Panc1 (cell line): ENCODE measurements around the gene MYEF2. TPM values are rescaled to one million over a fixed set of nuclear protein-coding genes. Genes with fewer than 3 reads are reported as not detected.

ENCODE experiments used
- ATAC-seq: fragments of 200-7000 bp; cut with Tn5 transposase; 2 replicates; pipeline ENCODE4 v1.9.1; 2020; ENCODE audit warnings: mild to moderate bottlenecking, moderate library complexity
- BruUV-seq: library from RNA; stranded (reverse); fragments of 400-500 nt; replicated peaks from 2 replicates; lab custom pipeline; 2021; lab: Mats Ljungman, UMichigan
- CTCF ChIA-PET: fragments of 300-600 bp; sonication (Branson Sonifier 250); formaldehyde crosslinking; loops from one replicate; lab custom pipeline; 2022; ENCODE audit warnings: antibody characterized with exemption; lab: Charles Lee
- POLR2A ChIA-PET: fragments of 300-600 bp; sonication (Branson Sonifier 250); formaldehyde crosslinking; loops from one replicate; lab custom pipeline; 2022; ENCODE audit warnings: antibody characterized with exemption; lab: Charles Lee
- DNase-seq: peaks from one replicate; pipeline ENCODE4 v3.0.0-alpha.2; 2010; ENCODE audit warnings: low read depth, low spot score
- H3K27ac ChIP-seq: 2 replicates; pipeline ENCODE4 v1.5.1; 2011; ENCODE audit warnings: mild to moderate bottlenecking, low read length, inconsistent platforms
- H3K27me3 ChIP-seq: fragments of 200-500 bp; sonication (Bioruptor generic); 2 replicates; pipeline ENCODE4 v1.6.0; 2014; ENCODE audit warnings: low read length, inconsistent platforms; ENCODE audit not compliant: control insufficient read depth, insufficient read depth
- H3K36me3 ChIP-seq: fragments of 200-500 bp; sonication (Bioruptor generic); 2 replicates; pipeline ENCODE4 v1.5.1; 2014; ENCODE audit warnings: inconsistent platforms, mild to moderate bottlenecking, low read length, moderate library complexity; ENCODE audit not compliant: control insufficient read depth, insufficient read depth
- H3K4me1 ChIP-seq: 2 replicates; pipeline ENCODE4 v1.5.1; 2011; ENCODE audit warnings: inconsistent platforms, mild to moderate bottlenecking, low read length, moderate library complexity; ENCODE audit not compliant: control insufficient read depth, insufficient read depth
- H3K4me3 ChIP-seq, 2 experiments: 2 replicates each; pipeline ENCODE4 v1.5.1; 2011 to 2012; ENCODE audit warnings: low read depth in 2 of 2, low read length in 2 of 2, mild to moderate bottlenecking in 2 of 2, inconsistent platforms in 1 of 2, moderate library complexity in 1 of 2
- H3K9me3 ChIP-seq: fragments of 200-500 bp; sonication (Bioruptor generic); 2 replicates; pipeline ENCODE4 v1.5.1; 2014; ENCODE audit warnings: low read depth, mild to moderate bottlenecking, inconsistent platforms, low read length, moderate library complexity; ENCODE audit not compliant: control insufficient read depth, insufficient read depth
- CTCF ChIP-seq: fragments of 450-650 bp; IDR thresholded peaks from 2 replicates; pipeline ENCODE4 v1.5.1; 2017; ENCODE audit warnings: mild to moderate bottlenecking
- POLR2AphosphoS5 ChIP-seq: IDR thresholded peaks from 2 replicates; pipeline ENCODE4 v1.6.1; 2012; ENCODE audit warnings: mild to moderate bottlenecking, low read depth, low read length, moderate library complexity
- REST ChIP-seq, 2 experiments: IDR thresholded peaks; 2 replicates each; pipeline ENCODE4 v1.6.1; 2011 to 2012; ENCODE audit warnings: low read depth in 2 of 2, control low read depth in 1 of 2, low read length in 1 of 2, mild to moderate bottlenecking in 1 of 2, moderate library complexity in 1 of 2; ENCODE audit not compliant: insufficient read depth in 1 of 2
- SIN3A ChIP-seq: IDR thresholded peaks from 2 replicates; pipeline ENCODE4 v1.6.1; 2012; ENCODE audit warnings: low read depth, mild to moderate bottlenecking, low read length, moderate library complexity, borderline replicate concordance; ENCODE audit not compliant: insufficient read depth
- TCF7L2 ChIP-seq: IDR thresholded peaks from 2 replicates; pipeline ENCODE4 v1.6.1; 2011; ENCODE audit warnings: mild to moderate bottlenecking, low read depth, low read length, inconsistent platforms
- in situ Hi-C: cut with HindIII; loops from 2 replicates; pipeline ENCODE4 v1.10.0; 2016; ENCODE audit warnings: low sequenced_read_pairs, low pct_unique_long_range_greater_than_20kb
- intact Hi-C: fragments of 100-400 bp; cut with micrococcal nuclease; formaldehyde crosslinking; loops from one replicate; pipeline ENCODE4 v1.10.0; 2022; ENCODE audit not compliant: unreplicated experiment
- total RNA-seq: library from RNA; stranded (reverse); gene quantifications from one replicate; pipeline ENCODE4 v1.2.1, GENCODE V29; 2021; ENCODE audit not compliant: unreplicated experiment

MYEF2 gene
- total RNA-seq, 1 experiment from 2014 or later = 71.3 TPM

DNA sequence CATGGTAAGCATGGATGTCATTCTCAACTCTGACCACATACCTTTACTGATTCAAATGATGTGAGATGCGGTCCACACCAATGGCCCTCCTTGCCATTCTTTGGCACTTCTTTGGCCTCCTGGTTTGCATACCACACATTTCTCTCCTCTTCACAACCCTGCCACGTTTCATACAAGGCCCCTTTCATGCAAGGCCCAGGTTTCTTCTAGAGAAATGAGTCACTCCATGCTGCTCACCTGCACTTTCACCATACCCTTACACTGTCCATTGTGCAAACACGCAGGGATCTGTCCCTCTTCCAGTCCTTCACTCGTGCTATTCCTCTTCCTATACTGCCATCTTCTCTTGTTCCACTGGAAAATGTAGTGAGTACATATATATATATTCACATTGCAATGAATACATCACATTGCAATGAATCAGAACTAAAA lies 81.7 kb downstream of the MYEF2 start:
- ChIA-PET CTCF (no interaction called here), POLR2A (no interaction called here)
- ATAC-seq (no peak), DNase-seq (no peak)
- Histone ChIP-seq H3K4me3 (no peak overlapping the region), H3K27me3 (no peaks in the 10 kb centered on the region), H3K9me3 (no peaks in the 10 kb centered on the region), H3K4me1 (no peaks in the 10 kb centered on the region), H3K36me3 (no peaks in the 10 kb centered on the region), H3K27ac (no peak overlapping the region)
- in situ Hi-C loops = no loop called here
- BruUV-seq = no TSS peak
- intact Hi-C loops = no loop called here
- no peak for TF ChIP-seq SIN3A
- TF ChIP-seq POLR2AphosphoS5 = no peak
- no peak for TF ChIP-seq CTCF
- TF ChIP-seq TCF7L2 = no peak
- no peak for TF ChIP-seq REST (IDR thresholded peaks at IDR 0.05; ENCODE audit: insufficient read depth in 1 of 2, low read depth in 2 of 2, low read length in 1 of 2)

- no peaks in the 10 kb centered on the region for H3K36me3 ChIP-seq
- BruUV-seq = no TSS peak
- in situ Hi-C loops = no loop called here
- no peaks in the 10 kb centered on the region for H3K27me3 ChIP-seq
- TF ChIP-seq CTCF = no peak
- TF ChIP-seq POLR2AphosphoS5 = no peak
- TF ChIP-seq SIN3A = no peak
- no peak for TF ChIP-seq REST (IDR thresholded peaks at IDR 0.05; ENCODE audit: insufficient read depth in 1 of 2, low read depth in 2 of 2, low read length in 1 of 2)
- no peak for TF ChIP-seq TCF7L2
- no peak for DNase-seq
- no peaks in the 10 kb centered on the region for H3K9me3 ChIP-seq
- no peak for ATAC-seq
- CTCF ChIA-PET = no interaction called here
- H3K4me3 ChIP-seq = no peak overlapping the region
- H3K4me1 ChIP-seq = no peaks in the 10 kb centered on the region
- H3K27ac ChIP-seq = no peak overlapping the region
- POLR2A ChIA-PET = no interaction called here
- intact Hi-C loops = no loop called here
Observed at GRCh38 chr15:48091522-48091921, 86.6 kb downstream of the MYEF2 start.
